ENCODE results near the gene SF3B6. TPM values are rescaled to one million over a fixed set of nuclear protein-coding genes. Genes with fewer than 3 reads are reported as not detected.
A peak's percentile ranks its signal among the peaks of the same experiment; 100 is the strongest.

SF3B6 gene
- total and polyA plus RNA-seq, 2 donors (not counting 1 experiment from before 2014, with no cell fraction given), result 134 to 210 TPM

DNA sequence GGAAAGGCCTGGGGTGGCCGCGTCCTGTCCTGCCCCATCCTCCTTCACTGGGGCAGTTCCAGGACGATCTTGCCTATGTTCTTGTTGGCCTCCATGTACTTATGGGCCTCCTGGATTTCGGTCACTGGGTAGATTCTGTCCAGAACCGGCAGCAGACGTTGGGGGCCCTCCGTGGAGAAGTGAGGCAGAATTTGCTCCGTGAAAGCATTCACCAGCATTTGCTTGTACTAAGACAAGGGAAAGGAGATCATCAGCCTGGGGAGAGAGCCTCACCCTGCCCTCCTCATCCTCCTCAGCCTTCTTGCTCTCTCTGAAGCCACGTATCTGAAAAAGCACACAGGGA lies 1.4 kb upstream of the SF3B6 start:
- TF ChIP-seq, protein P1, sequence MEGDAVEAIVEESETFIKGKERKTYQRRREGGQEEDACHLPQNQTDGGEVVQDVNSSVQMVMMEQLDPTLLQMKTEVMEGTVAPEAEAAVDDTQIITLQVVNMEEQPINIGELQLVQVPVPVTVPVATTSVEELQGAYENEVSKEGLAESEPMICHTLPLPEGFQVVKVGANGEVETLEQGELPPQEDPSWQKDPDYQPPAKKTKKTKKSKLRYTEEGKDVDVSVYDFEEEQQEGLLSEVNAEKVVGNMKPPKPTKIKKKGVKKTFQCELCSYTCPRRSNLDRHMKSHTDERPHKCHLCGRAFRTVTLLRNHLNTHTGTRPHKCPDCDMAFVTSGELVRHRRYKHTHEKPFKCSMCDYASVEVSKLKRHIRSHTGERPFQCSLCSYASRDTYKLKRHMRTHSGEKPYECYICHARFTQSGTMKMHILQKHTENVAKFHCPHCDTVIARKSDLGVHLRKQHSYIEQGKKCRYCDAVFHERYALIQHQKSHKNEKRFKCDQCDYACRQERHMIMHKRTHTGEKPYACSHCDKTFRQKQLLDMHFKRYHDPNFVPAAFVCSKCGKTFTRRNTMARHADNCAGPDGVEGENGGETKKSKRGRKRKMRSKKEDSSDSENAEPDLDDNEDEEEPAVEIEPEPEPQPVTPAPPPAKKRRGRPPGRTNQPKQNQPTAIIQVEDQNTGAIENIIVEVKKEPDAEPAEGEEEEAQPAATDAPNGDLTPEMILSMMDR (conservative IDR thresholded peaks at IDR 0.05 in 1 of 2, IDR thresholded peaks at IDR 0.05 in 1 of 2; ENCODE audit: low read depth in 1 of 2, low read length in 2 of 2), result no peak
- no peak for TF ChIP-seq EZH2 (IDR thresholded peaks at IDR 0.05; ENCODE audit: low read length, missing control alignments)
- H2AFZ ChIP-seq (ENCODE audit: low read length), result peak overlapping the region; percentile 50
- H3K27ac ChIP-seq (ENCODE audit: insufficient read depth, low read length), result peak overlapping the region; percentile 52
- no peaks in the 10 kb centered on the region for H4K20me1 ChIP-seq (ENCODE audit: control insufficient read depth, extremely low read depth, insufficient read depth, low read length)
- H3K36me3 ChIP-seq (ENCODE audit: control insufficient read depth, insufficient read depth, low read length), result peaks cover 7% of the 10 kb centered on the region
- H3K27me3 ChIP-seq (ENCODE audit: control insufficient read depth, insufficient read depth, low read length), result no peaks in the 10 kb centered on the region
- peak overlapping the region; percentile 92 for H3K4me2 ChIP-seq (ENCODE audit: extremely low read depth, insufficient read depth, low read length)
- peak overlapping the region; percentile 57 for H3K9ac ChIP-seq (ENCODE audit: insufficient read depth, low read length)
- peak in 1 of 2 donors; percentile 7 for DNase-seq (ENCODE audit: low read depth in 2 of 2)
- no peaks in the 10 kb centered on the region for H3K9me3 ChIP-seq (ENCODE audit: control insufficient read depth, insufficient read depth, low read depth, low read length)
- H3K79me2 ChIP-seq (ENCODE audit: control insufficient read depth, insufficient read depth, low read length), result peaks cover 14% of the 10 kb centered on the region
- H3K4me1 ChIP-seq (ENCODE audit: control insufficient read depth, extremely low read depth, insufficient read depth, low read length), result peaks cover 5% of the 10 kb centered on the region
- H3K4me3 ChIP-seq (replicated peaks in 1 of 4; ENCODE audit: control extremely low read depth in 1 of 4, insufficient read depth in 1 of 4, low read depth in 3 of 4, low read length in 4 of 4), result peak overlapping the region; percentile 54 to 100 (median 84)

DNA sequence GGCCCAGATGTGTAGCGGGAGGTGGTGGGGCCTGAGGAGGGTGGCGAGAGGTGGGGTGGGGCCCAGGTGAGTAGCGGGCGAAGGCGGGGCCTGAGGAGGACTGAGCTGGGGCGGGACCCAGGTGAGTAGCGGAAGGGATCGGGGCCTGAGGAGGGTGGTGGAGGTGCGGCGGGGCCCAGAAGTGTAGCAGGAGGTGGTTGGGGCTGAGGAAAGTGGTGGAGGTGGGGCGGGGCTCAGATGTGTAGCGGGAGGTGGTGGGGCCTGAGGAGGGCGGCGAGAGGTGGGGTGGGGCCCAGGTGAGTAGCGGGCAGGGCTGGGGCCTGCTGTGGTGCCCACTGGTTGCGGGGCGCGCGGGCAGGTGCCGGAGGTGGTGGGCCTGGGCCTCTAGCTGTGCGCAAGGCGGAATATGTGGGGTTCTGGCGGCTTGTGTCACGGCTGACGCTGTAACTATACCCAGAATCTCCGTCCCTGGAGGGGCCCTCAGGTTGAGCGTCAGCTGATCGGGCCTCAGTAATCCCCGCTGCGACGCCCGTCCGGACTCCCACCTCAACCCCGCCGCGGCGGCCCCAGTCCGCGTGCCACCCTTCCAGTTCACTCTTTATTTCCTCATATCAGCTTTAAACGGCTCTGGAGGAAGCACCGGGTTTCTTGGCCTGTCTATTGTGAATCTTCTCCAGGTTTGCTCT lies 866 bp upstream of the SF3B6 start:
- H3K27ac ChIP-seq (ENCODE audit: insufficient read depth, low read length), result peak overlapping the region; percentile 52
- peak in 1 of 2 donors; percentile 11 for DNase-seq (ENCODE audit: low read depth in 2 of 2)
- no peak for TF ChIP-seq EZH2 (IDR thresholded peaks at IDR 0.05; ENCODE audit: low read length, missing control alignments)
- TF ChIP-seq, protein P1 (conservative IDR thresholded peaks at IDR 0.05 in 1 of 2, IDR thresholded peaks at IDR 0.05 in 1 of 2; ENCODE audit: low read depth in 1 of 2, low read length in 2 of 2), result no peak

DNA sequence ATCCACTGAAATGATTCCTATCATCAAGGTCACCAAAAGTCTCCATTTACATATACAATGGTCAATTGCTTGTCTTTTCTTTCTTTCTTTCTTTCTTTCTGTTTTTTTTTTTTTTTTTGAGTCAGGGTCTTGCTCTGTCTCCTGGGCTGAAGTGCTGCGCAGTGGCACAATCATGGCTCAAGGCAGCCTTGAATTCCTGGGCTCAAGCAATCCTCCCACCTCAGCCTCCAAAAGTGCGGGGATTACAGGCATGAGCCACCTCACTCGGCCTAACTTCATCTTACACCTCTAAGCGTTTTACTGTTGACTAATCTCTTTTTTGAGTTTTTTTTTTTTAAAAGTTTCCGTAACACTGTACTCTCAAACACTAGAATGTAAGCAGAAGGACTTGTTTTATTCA lies 867 bp downstream of the SF3B6 start:
- H3K79me2 ChIP-seq (ENCODE audit: control insufficient read depth, insufficient read depth, low read length), result peaks cover 14% of the 10 kb centered on the region
- no peak for DNase-seq (ENCODE audit: low read depth in 2 of 2)
- peak overlapping the region; percentile 83 for H3K9ac ChIP-seq (ENCODE audit: insufficient read depth, low read length)
- H3K27ac ChIP-seq (ENCODE audit: insufficient read depth, low read length), result no peak overlapping the region
- no peaks in the 10 kb centered on the region for H3K9me3 ChIP-seq (ENCODE audit: control insufficient read depth, insufficient read depth, low read depth, low read length)
- peak overlapping the region; percentile 95 for H3K4me2 ChIP-seq (ENCODE audit: extremely low read depth, insufficient read depth, low read length)
- no peaks in the 10 kb centered on the region for H4K20me1 ChIP-seq (ENCODE audit: control insufficient read depth, extremely low read depth, insufficient read depth, low read length)
- H3K36me3 ChIP-seq (ENCODE audit: control insufficient read depth, insufficient read depth, low read length), result peaks cover 3% of the 10 kb centered on the region
- H3K4me3 ChIP-seq (replicated peaks in 1 of 4; ENCODE audit: control extremely low read depth in 1 of 4, insufficient read depth in 1 of 4, low read depth in 3 of 4, low read length in 4 of 4), result peak overlapping the region; percentile 70 to 100 (median 98)
- no peaks in the 10 kb centered on the region for H3K27me3 ChIP-seq (ENCODE audit: control insufficient read depth, insufficient read depth, low read length)
- H2AFZ ChIP-seq (ENCODE audit: low read length), result no peak overlapping the region
- TF ChIP-seq EZH2 (IDR thresholded peaks at IDR 0.05; ENCODE audit: low read length, missing control alignments), result no peak
- TF ChIP-seq, protein P1 (conservative IDR thresholded peaks at IDR 0.05 in 1 of 2, IDR thresholded peaks at IDR 0.05 in 1 of 2; ENCODE audit: low read depth in 1 of 2, low read length in 2 of 2), result no peak
- peaks cover 2% of the 10 kb centered on the region for H3K4me1 ChIP-seq (ENCODE audit: control insufficient read depth, extremely low read depth, insufficient read depth, low read length)

More for the DNA sequence above, 866 bp upstream of the SF3B6 start:
- Histone ChIP-seq H3K79me2 (ENCODE audit: control insufficient read depth, insufficient read depth, low read length) (peaks cover 14% of the 10 kb centered on the region), H3K36me3 (ENCODE audit: control insufficient read depth, insufficient read depth, low read length) (peaks cover 7% of the 10 kb centered on the region), H2AFZ (ENCODE audit: low read length) (peak overlapping the region; percentile 50), H3K27me3 (ENCODE audit: control insufficient read depth, insufficient read depth, low read length) (no peaks in the 10 kb centered on the region), H3K4me3 (replicated peaks in 1 of 4; ENCODE audit: control extremely low read depth in 1 of 4, insufficient read depth in 1 of 4, low read depth in 3 of 4, low read length in 4 of 4) (peak overlapping the region; percentile 54 to 100 (median 84)), H3K9me3 (ENCODE audit: control insufficient read depth, insufficient read depth, low read depth, low read length) (no peaks in the 10 kb centered on the region), H3K9ac (ENCODE audit: insufficient read depth, low read length) (peak overlapping the region; percentile 57), H3K4me1 (ENCODE audit: control insufficient read depth, extremely low read depth, insufficient read depth, low read length) (peaks cover 5% of the 10 kb centered on the region), H4K20me1 (ENCODE audit: control insufficient read depth, extremely low read depth, insufficient read depth, low read length) (no peaks in the 10 kb centered on the region), H3K4me2 (ENCODE audit: extremely low read depth, insufficient read depth, low read length) (peak overlapping the region; percentile 92)

All from fibroblast of lung (primary cell).